Fibroblast of peridontal ligament (primary cell): ENCODE data around the gene RAD9A.

Experiments used
- DNase-seq: peaks from one replicate; pipeline ENCODE4 v3.0.0-alpha.2; 2010; ENCODE audit errors: extremely low read depth

The RAD9A gene

GRCh38 chr11:67356864-67357561 lies 34.8 kb upstream of the RAD9A start:
- peak; percentile 80 for DNase-seq

- DNase-seq = peak; percentile 24
Observed at GRCh38 chr11:67357831-67358670, 33.7 kb upstream of the RAD9A start.

- DNase-seq = no peak
Observed at GRCh38 chr11:67364169-67364568, 27.6 kb upstream of the RAD9A start.

- no peak for DNase-seq
Observed at GRCh38 chr11:67364783-67365722, 26.7 kb upstream of the RAD9A start.

- no peak for DNase-seq
Observed at GRCh38 chr11:67365736-67366444, 25.9 kb upstream of the RAD9A start.

- DNase-seq = no peak
Observed at GRCh38 chr11:67366546-67366945, 25.2 kb upstream of the RAD9A start.

- no peak for DNase-seq
Observed at GRCh38 chr11:67366961-67367760, 24.6 kb upstream of the RAD9A start.

GRCh38 chr11:67367761-67368227 lies 24.0 kb upstream of the RAD9A start:
- no peak for DNase-seq

- no peak for DNase-seq
Observed at GRCh38 chr11:67368621-67369020, 23.2 kb upstream of the RAD9A start.

- DNase-seq = no peak
Observed at GRCh38 chr11:67369275-67369674, 22.5 kb upstream of the RAD9A start.

GRCh38 chr11:67369801-67370284 lies 21.9 kb upstream of the RAD9A start:
- no peak for DNase-seq

GRCh38 chr11:67370351-67371076 lies 21.3 kb upstream of the RAD9A start:
- peak; percentile 53 for DNase-seq

- DNase-seq = peak; percentile 55
Observed at GRCh38 chr11:67371189-67371910, 20.4 kb upstream of the RAD9A start.

GRCh38 chr11:67371911-67372320 lies 19.9 kb upstream of the RAD9A start:
- DNase-seq = no peak

- DNase-seq = no peak
Observed at GRCh38 chr11:67372321-67372992, 19.3 kb upstream of the RAD9A start.

GRCh38 chr11:67372993-67373647 lies 18.7 kb upstream of the RAD9A start, which contains the start of gene CLCF1:
CLCF1 (minus strand) TSS chr11:67373598; CDS start chr11:67373539, 59 bp downstream.
- peak; percentile 52 for DNase-seq
